Activated CD8-positive, alpha-beta T cell treated with anti-CD3 and anti-CD28 coated beads for 36 hours (primary cell): ENCODE data around the gene SPTLC1. TPM values are rescaled to one million over a fixed set of nuclear protein-coding genes. Genes with fewer than 3 reads are reported as not detected.

Source experiments
- ATAC-seq: fragments of 200-7000 bp; cut with Tn5 transposase; one replicate; pipeline ENCODE4 v1.10.0; 2021; ENCODE audit warnings: mild to moderate bottlenecking, moderate library complexity
- CTCF ChIA-PET: fragments of 350-600 bp; sonication (Branson Sonifier 250); formaldehyde crosslinking; loops from one replicate; lab custom pipeline; 2021; ENCODE audit warnings: antibody characterized with exemption; lab: Charles Lee
- POLR2A ChIA-PET: fragments of 350-600 bp; sonication (Branson Sonifier 250); formaldehyde crosslinking; loops from one replicate; lab custom pipeline; 2021; ENCODE audit warnings: antibody characterized with exemption; lab: Charles Lee
- DNase-seq: peaks from one replicate; pipeline ENCODE4 v3.0.0-alpha.2; 2020
- H3K27ac Mint-ChIP-seq: one replicate; pipeline ENCODE4 v1.8.0; 2021; ENCODE audit warnings: mild to moderate bottlenecking, mixed read lengths
- H3K27me3 Mint-ChIP-seq: one replicate; pipeline ENCODE4 v1.8.0; 2021; ENCODE audit warnings: mixed read lengths
- H3K36me3 Mint-ChIP-seq: one replicate; pipeline ENCODE4 v1.8.0; 2021; ENCODE audit warnings: low read depth, mixed read lengths
- H3K4me1 Mint-ChIP-seq: one replicate; pipeline ENCODE4 v1.8.0; 2021; ENCODE audit warnings: low read depth, mixed read lengths
- H3K4me3 Mint-ChIP-seq: one replicate; pipeline ENCODE4 v1.8.0; 2021; ENCODE audit warnings: mild to moderate bottlenecking, moderate library complexity, mixed read lengths
- H3K9me3 Mint-ChIP-seq: one replicate; pipeline ENCODE4 v1.8.0; 2021; ENCODE audit warnings: mixed read lengths
- intact Hi-C: fragments of 100-400 bp; cut with micrococcal nuclease; formaldehyde crosslinking; loops from one replicate; pipeline ENCODE4 v1.10.0; 2022
- total RNA-seq, 2 experiments: library from RNA; stranded (reverse); gene quantifications; one replicate each; pipeline ENCODE4 v1.2.3, GENCODE V29; 2021
- TF ChIP-seq, protein P1 (sequence below): fragments of 200-600 bp; IDR thresholded peaks from one replicate; pipeline ENCODE4 v1.8.0; 2022; ENCODE audit warnings: antibody characterized with exemption, mild to moderate bottlenecking

SPTLC1 gene
- total RNA-seq, 2 experiments from 2014 or later, result 39.6 to 39.8 TPM

DNA sequence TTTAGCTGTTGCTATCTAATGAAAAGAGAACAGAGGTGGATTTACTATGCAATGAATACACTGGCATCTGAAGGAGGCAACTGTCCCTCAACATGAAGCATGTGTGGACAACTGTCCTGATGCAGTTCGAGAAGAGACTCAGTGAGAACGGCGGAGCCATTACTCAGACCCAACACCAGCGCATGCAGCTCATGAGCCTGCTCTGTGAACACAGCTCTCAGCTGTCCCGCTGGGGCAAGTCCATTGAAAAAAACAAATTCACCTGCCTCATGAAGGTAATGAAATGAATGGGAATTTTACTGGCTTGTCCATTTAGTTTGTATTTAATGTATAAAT lies 78.8 kb downstream of the SPTLC1 start:
- H3K4me3 Mint-ChIP-seq, result no peak overlapping the region
- TF ChIP-seq, protein P1, sequence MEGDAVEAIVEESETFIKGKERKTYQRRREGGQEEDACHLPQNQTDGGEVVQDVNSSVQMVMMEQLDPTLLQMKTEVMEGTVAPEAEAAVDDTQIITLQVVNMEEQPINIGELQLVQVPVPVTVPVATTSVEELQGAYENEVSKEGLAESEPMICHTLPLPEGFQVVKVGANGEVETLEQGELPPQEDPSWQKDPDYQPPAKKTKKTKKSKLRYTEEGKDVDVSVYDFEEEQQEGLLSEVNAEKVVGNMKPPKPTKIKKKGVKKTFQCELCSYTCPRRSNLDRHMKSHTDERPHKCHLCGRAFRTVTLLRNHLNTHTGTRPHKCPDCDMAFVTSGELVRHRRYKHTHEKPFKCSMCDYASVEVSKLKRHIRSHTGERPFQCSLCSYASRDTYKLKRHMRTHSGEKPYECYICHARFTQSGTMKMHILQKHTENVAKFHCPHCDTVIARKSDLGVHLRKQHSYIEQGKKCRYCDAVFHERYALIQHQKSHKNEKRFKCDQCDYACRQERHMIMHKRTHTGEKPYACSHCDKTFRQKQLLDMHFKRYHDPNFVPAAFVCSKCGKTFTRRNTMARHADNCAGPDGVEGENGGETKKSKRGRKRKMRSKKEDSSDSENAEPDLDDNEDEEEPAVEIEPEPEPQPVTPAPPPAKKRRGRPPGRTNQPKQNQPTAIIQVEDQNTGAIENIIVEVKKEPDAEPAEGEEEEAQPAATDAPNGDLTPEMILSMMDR, result no peak
- POLR2A ChIA-PET, result no interaction called here
- no peaks in the 10 kb centered on the region for H3K27me3 Mint-ChIP-seq
- CTCF ChIA-PET, result interaction anchor here (1.3 kb wide), 1 partner anchor 14 kb away, joined by 3 read pairs; no protein-coding TSS in a partner anchor
- intact Hi-C loops, result no loop called here
- H3K9me3 Mint-ChIP-seq, result no peaks in the 10 kb centered on the region
- no peaks in the 10 kb centered on the region for H3K4me1 Mint-ChIP-seq
- peaks cover 26% of the 10 kb centered on the region for H3K36me3 Mint-ChIP-seq
- no peak overlapping the region for H3K27ac Mint-ChIP-seq
- DNase-seq, result no peak
- no peak for ATAC-seq

DNA sequence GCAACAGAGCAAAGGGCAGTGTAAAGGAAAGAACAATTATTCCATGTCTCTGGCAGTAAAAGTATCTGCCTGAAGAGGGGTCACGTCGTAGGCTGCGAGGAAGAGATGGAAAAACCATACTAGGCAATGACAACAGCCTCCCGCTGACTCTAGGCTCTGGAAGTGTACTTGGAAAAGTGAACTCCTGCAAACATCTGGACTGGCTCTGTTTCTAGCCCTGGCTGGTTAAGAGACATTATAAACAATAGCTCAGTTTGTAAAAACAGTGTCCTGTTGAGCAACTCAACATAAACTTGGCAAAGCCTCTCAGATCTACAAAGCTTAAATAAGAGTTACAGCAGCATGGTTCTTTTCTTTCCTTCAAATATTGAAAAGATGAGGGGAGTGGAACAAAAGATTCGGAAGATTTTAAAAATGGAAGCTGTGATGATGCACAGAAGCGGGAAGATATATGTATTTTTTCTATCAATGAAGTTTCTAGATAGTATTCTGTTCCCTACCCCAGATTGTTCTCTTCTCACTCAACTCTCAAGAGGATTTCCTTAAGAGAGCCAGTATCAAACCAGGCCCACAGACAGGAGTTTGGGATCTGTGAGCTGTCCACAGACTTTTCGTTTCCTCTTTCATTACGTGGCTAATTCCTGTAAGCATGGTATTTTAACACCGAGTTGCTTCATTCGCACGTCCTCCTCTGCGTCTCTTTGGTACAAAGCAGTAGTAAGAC lies 79.4 kb downstream of the SPTLC1 start:
- Mint-ChIP-seq H3K27ac (no peak overlapping the region), H3K27me3 (no peaks in the 10 kb centered on the region)

DNA sequence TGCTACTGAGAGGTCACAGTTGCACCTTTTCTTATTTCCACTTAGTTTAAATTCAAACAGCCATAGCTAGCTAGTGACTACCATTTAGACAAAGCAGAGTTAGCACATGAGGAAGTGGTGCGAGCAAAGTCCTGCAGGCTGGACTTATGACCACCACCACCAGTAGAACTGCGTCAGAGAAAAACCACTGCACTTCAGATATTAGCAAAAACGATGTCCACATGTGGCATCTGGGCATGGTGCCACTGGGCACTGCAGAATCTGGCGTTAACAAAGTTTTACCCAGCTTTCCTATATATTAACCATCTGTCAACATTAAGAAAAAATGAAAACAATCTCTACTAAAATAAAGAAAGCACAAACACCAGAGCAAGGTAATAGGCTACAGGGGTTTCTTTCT lies 80.1 kb downstream of the SPTLC1 start:
- CTCF ChIA-PET, result no interaction called here
- TF ChIP-seq, protein P1, result no peak
- H3K27ac Mint-ChIP-seq, result no peak overlapping the region
- POLR2A ChIA-PET, result no interaction called here
- no peak for ATAC-seq
- no peak for DNase-seq
- no peak overlapping the region for H3K4me3 Mint-ChIP-seq
- intact Hi-C loops, result no loop called here
- H3K27me3 Mint-ChIP-seq, result no peaks in the 10 kb centered on the region
- H3K36me3 Mint-ChIP-seq, result peaks cover 22% of the 10 kb centered on the region
- no peaks in the 10 kb centered on the region for H3K9me3 Mint-ChIP-seq
- no peaks in the 10 kb centered on the region for H3K4me1 Mint-ChIP-seq

More for the DNA sequence above, 79.4 kb downstream of the SPTLC1 start:
- TF ChIP-seq, protein P1, result no peak
- Mint-ChIP-seq H3K4me3 (no peak overlapping the region), H3K9me3 (no peaks in the 10 kb centered on the region), H3K36me3 (peaks cover 25% of the 10 kb centered on the region), H3K4me1 (no peaks in the 10 kb centered on the region)
- POLR2A ChIA-PET, result no interaction called here
- intact Hi-C loops, result no loop called here
- DNase-seq (no peak), ATAC-seq (no peak)
- CTCF ChIA-PET, result interaction anchor here (1.3 kb wide), 1 partner anchor 14 kb away, joined by 3 read pairs; no protein-coding TSS in a partner anchor

DNA sequence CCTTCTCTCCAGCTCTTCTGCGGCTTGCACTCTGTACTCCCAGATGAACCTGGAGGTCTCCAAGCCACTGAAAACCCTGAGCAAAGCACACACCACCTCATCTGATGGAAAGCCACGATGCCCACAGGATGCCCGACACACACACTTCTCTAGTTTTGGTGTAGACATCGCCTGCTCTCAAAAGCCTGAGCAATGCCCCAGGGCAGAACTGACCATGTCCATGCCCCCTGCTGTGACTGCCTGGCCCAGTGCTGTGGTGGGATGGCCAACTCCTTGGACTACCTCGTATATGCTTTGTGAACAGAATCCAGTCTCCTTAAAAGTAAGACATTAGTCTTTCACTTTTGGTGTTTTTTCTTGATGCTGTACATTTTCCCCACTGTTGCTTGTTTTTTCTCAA lies 81.2 kb downstream of the SPTLC1 start:
- H3K9me3 Mint-ChIP-seq, result no peaks in the 10 kb centered on the region
- CTCF ChIA-PET, result no interaction called here
- H3K27me3 Mint-ChIP-seq, result no peaks in the 10 kb centered on the region
- DNase-seq (no peak), ATAC-seq (no peak)
- POLR2A ChIA-PET, result interaction anchor here (0.9 kb wide), 1 partner anchor 10 kb away, joined by 3 read pairs; no protein-coding TSS in a partner anchor
- H3K27ac Mint-ChIP-seq, result no peak overlapping the region
- TF ChIP-seq, protein P1, result no peak
- intact Hi-C loops, result no loop called here
- peaks cover 22% of the 10 kb centered on the region for H3K36me3 Mint-ChIP-seq
- H3K4me3 Mint-ChIP-seq, result no peak overlapping the region
- no peaks in the 10 kb centered on the region for H3K4me1 Mint-ChIP-seq

DNA sequence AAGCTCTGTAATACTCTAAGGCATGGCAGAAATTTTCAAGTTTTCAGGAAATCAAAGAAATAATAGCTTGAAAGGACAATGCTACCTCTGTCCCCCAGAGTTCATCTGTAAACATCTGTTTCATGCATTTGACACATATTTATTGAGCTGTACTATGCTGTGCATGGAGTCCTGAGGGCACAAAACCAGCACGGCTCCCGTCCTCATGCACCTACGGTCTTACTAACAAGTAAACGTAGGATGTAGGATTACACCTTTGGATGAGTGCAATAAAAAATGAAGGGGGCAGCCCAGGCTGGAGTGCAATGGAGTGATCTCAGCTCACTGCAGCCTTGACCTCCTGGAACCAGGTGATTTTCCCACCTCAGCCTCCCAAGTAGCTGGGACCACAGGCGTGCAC lies 81.9 kb downstream of the SPTLC1 start:
- H3K36me3 Mint-ChIP-seq, result peaks cover 20% of the 10 kb centered on the region
- CTCF ChIA-PET, result no interaction called here

More for the DNA sequence above, 81.9 kb downstream of the SPTLC1 start:
- intact Hi-C loops, result no loop called here
- TF ChIP-seq, protein P1, result no peak
- H3K4me3 Mint-ChIP-seq, result no peak overlapping the region
- ATAC-seq, result no peak
- DNase-seq, result no peak
- no peaks in the 10 kb centered on the region for H3K27me3 Mint-ChIP-seq
- H3K27ac Mint-ChIP-seq, result no peak overlapping the region
- POLR2A ChIA-PET, result interaction anchor here (0.9 kb wide), 1 partner anchor 11 kb away, joined by 3 read pairs; no protein-coding TSS in a partner anchor
- H3K4me1 Mint-ChIP-seq, result no peaks in the 10 kb centered on the region
- no peaks in the 10 kb centered on the region for H3K9me3 Mint-ChIP-seq
